Effector memory CD8-positive, alpha-beta T cell (primary cell): ENCODE measurements around the gene ZNF154.
A peak's percentile ranks its signal among the peaks of the same experiment; 100 is the strongest.

ENCODE experiments used
- ATAC-seq: fragments of 150-1000 bp; cut with Tn5 transposase; replicated peaks from 2 replicates; pipeline ENCODE4 v1.10.0; 2021; ENCODE audit warnings: mild to moderate bottlenecking, moderate library complexity
- DNase-seq, 3 experiments: peaks; one replicate each; pipeline ENCODE4 v3.0.0; 2021
- H3K27ac Mint-ChIP-seq, 2 donors: one replicate each; pipeline ENCODE4 v1.8.0; 2022; ENCODE audit warnings: mild to moderate bottlenecking in 2 of 2, mixed read lengths in 2 of 2, moderate library complexity in 2 of 2
- H3K27me3 Mint-ChIP-seq, 2 donors: one replicate each; pipeline ENCODE4 v1.8.0; 2022; ENCODE audit warnings: mixed read lengths in 2 of 2
- H3K36me3 Mint-ChIP-seq: one replicate; pipeline ENCODE4 v1.8.0; 2022; ENCODE audit warnings: mild to moderate bottlenecking, moderate library complexity, mixed read lengths; ENCODE audit not compliant: insufficient read depth
- H3K4me1 Mint-ChIP-seq, 2 donors: one replicate each; pipeline ENCODE4 v1.8.0; 2022; ENCODE audit warnings: low read depth in 2 of 2, mixed read lengths in 2 of 2
- H3K4me3 Mint-ChIP-seq, 2 donors: one replicate each; pipeline ENCODE4 v1.8.0; 2022; ENCODE audit warnings: mild to moderate bottlenecking in 2 of 2, mixed read lengths in 2 of 2, moderate library complexity in 2 of 2
- H3K9me3 Mint-ChIP-seq, 2 donors: one replicate each; pipeline ENCODE4 v1.8.0; 2022; ENCODE audit warnings: mixed read lengths in 2 of 2

The ZNF154 gene

GRCh38 chr19:57709616-57710015 lies 612 bp upstream of the ZNF154 start:
- Mint-ChIP-seq H3K27me3 (peaks cover 5 to 25% of the 10 kb centered on the region in 2 donors), H3K9me3 (peaks cover 26 to 28% of the 10 kb centered on the region in 2 donors), H3K27ac (no peak overlapping the region), H3K36me3 (no peaks in the 10 kb centered on the region), H3K4me3 (no peak overlapping the region), H3K4me1 (peaks cover 3 to 9% of the 10 kb centered on the region in 2 donors)
- DNase-seq, result no peak
- no peak for ATAC-seq

- Mint-ChIP-seq H3K4me3 (no peak overlapping the region), H3K4me1 (peaks cover 3 to 9% of the 10 kb centered on the region in 2 donors), H3K27ac (no peak overlapping the region), H3K27me3 (peaks cover 5 to 25% of the 10 kb centered on the region in 2 donors), H3K9me3 (peaks cover 38 to 50% of the 10 kb centered on the region in 2 donors), H3K36me3 (peaks cover 9% of the 10 kb centered on the region)
- ATAC-seq (no peak), DNase-seq (no peak)
Observed at GRCh38 chr19:57706346-57706745, 2.7 kb downstream of the ZNF154 start.

- Mint-ChIP-seq H3K9me3 (peaks cover 32 to 44% of the 10 kb centered on the region in 2 donors), H3K4me3 (no peak overlapping the region)
Observed at GRCh38 chr19:57701625-57702024, 7.4 kb downstream of the ZNF154 start.

GRCh38 chr19:57689750-57690149 lies 19.3 kb downstream of the ZNF154 start:
- ATAC-seq (no peak), DNase-seq (no peak)
- Mint-ChIP-seq H3K4me1 (peaks cover 0 to under 1% of the 10 kb centered on the region in 2 donors), H3K27me3 (no peaks in the 10 kb centered on the region), H3K9me3 (peaks cover 20 to 34% of the 10 kb centered on the region in 2 donors), H3K27ac (no peak overlapping the region), H3K36me3 (peaks cover 18% of the 10 kb centered on the region), H3K4me3 (no peak overlapping the region)

More at GRCh38 chr19:57701625-57702024, 7.4 kb downstream of the ZNF154 start:
- Mint-ChIP-seq H3K27ac (no peak overlapping the region), H3K36me3 (peaks cover 9% of the 10 kb centered on the region), H3K4me1 (no peaks in the 10 kb centered on the region), H3K27me3 (peaks cover 0 to under 1% of the 10 kb centered on the region in 2 donors)
- DNase-seq, result no peak
- ATAC-seq, result no peak

- peaks cover 18% of the 10 kb centered on the region for H3K36me3 Mint-ChIP-seq
- H3K27ac Mint-ChIP-seq, result no peak overlapping the region
- H3K4me3 Mint-ChIP-seq, result no peak overlapping the region
- DNase-seq (no peak), ATAC-seq (no peak)
- H3K27me3 Mint-ChIP-seq, result no peaks in the 10 kb centered on the region
- peaks cover 14 to 16% of the 10 kb centered on the region in 2 donors for H3K4me1 Mint-ChIP-seq
- peaks cover 29 to 34% of the 10 kb centered on the region in 2 donors for H3K9me3 Mint-ChIP-seq
Observed at GRCh38 chr19:57688011-57688763, 20.8 kb downstream of the ZNF154 start.

- DNase-seq (no peak), ATAC-seq (no peak)
- H3K27me3 Mint-ChIP-seq, result no peaks in the 10 kb centered on the region
- H3K4me1 Mint-ChIP-seq, result peaks cover 21 to 23% of the 10 kb centered on the region in 2 donors
- H3K9me3 Mint-ChIP-seq, result peaks cover 33 to 41% of the 10 kb centered on the region in 2 donors
- no peak overlapping the region for H3K4me3 Mint-ChIP-seq
- no peak overlapping the region for H3K27ac Mint-ChIP-seq
- peaks cover 18% of the 10 kb centered on the region for H3K36me3 Mint-ChIP-seq
Observed at GRCh38 chr19:57687363-57688010, 21.5 kb downstream of the ZNF154 start.

- Mint-ChIP-seq H3K9me3 (peaks cover 35 to 46% of the 10 kb centered on the region in 2 donors), H3K4me3 (no peak overlapping the region), H3K4me1 (peaks cover 28 to 31% of the 10 kb centered on the region in 2 donors), H3K36me3 (peaks cover 25% of the 10 kb centered on the region), H3K27me3 (no peaks in the 10 kb centered on the region), H3K27ac (no peak overlapping the region)
- no peak for DNase-seq
- no peak for ATAC-seq
Observed at GRCh38 chr19:57686727-57687126, 22.3 kb downstream of the ZNF154 start.

- ATAC-seq (no peak), DNase-seq (no peak)
- Mint-ChIP-seq H3K4me1 (peaks cover 33 to 36% of the 10 kb centered on the region in 2 donors), H3K27me3 (peaks cover 0 to under 1% of the 10 kb centered on the region in 2 donors), H3K36me3 (peaks cover 26% of the 10 kb centered on the region), H3K4me3 (peak overlapping the region; percentile 95 to 96), H3K27ac (peak overlapping the region; percentile 95 to 96), H3K9me3 (peaks cover 32 to 46% of the 10 kb centered on the region in 2 donors)
Observed at GRCh38 chr19:57682226-57682766, 26.7 kb downstream of the ZNF154 start.

- ATAC-seq (no peak), DNase-seq (no peak)
- peaks cover 24% of the 10 kb centered on the region in 2 donors for H3K27me3 Mint-ChIP-seq
- no peak overlapping the region for H3K4me3 Mint-ChIP-seq
- no peak overlapping the region for H3K27ac Mint-ChIP-seq
- no peaks in the 10 kb centered on the region for H3K36me3 Mint-ChIP-seq
- H3K4me1 Mint-ChIP-seq, result no peaks in the 10 kb centered on the region
- no peaks in the 10 kb centered on the region for H3K9me3 Mint-ChIP-seq
Observed at GRCh38 chr19:57675881-57676280, 33.1 kb downstream of the ZNF154 start.

- Mint-ChIP-seq H3K36me3 (no peaks in the 10 kb centered on the region), H3K27me3 (peaks cover 33 to 42% of the 10 kb centered on the region in 2 donors), H3K9me3 (no peaks in the 10 kb centered on the region), H3K4me1 (no peaks in the 10 kb centered on the region), H3K27ac (no peak overlapping the region), H3K4me3 (no peak overlapping the region)
- DNase-seq (no peak), ATAC-seq (no peak)
Observed at GRCh38 chr19:57672466-57672865, 36.5 kb downstream of the ZNF154 start.

GRCh38 chr19:57671124-57671895 lies 37.7 kb downstream of the ZNF154 start:
- no peak for DNase-seq
- Mint-ChIP-seq H3K4me3 (no peak overlapping the region), H3K4me1 (no peaks in the 10 kb centered on the region), H3K27ac (no peak overlapping the region), H3K36me3 (no peaks in the 10 kb centered on the region), H3K27me3 (peaks cover 28 to 40% of the 10 kb centered on the region in 2 donors), H3K9me3 (no peaks in the 10 kb centered on the region)
- ATAC-seq, result no peak

GRCh38 chr19:57668635-57669034 lies 40.4 kb downstream of the ZNF154 start, which contains the start of gene ZSCAN4:
Gene ZSCAN4, plus strand, starts transcription at chr19:57668935. Its CDS starts 7,211 bp downstream, at chr19:57676146.
- Mint-ChIP-seq H3K36me3 (no peaks in the 10 kb centered on the region), H3K4me1 (peaks cover 5 to 7% of the 10 kb centered on the region in 2 donors), H3K27me3 (peaks cover 35 to 61% of the 10 kb centered on the region in 2 donors), H3K4me3 (no peak within 1 kb of the TSS), H3K9me3 (no peaks in the 10 kb centered on the region), H3K27ac (no peak within 1 kb of the TSS)
- DNase-seq, result no peak
- ATAC-seq, result no peak

- H3K4me1 Mint-ChIP-seq, result peaks cover 5 to 7% of the 10 kb centered on the region in 2 donors
- DNase-seq (no peak), ATAC-seq (no peak)
- no peak overlapping the region for H3K27ac Mint-ChIP-seq
- no peak overlapping the region for H3K4me3 Mint-ChIP-seq
- H3K36me3 Mint-ChIP-seq, result no peaks in the 10 kb centered on the region
- H3K9me3 Mint-ChIP-seq, result no peaks in the 10 kb centered on the region
- peaks cover 36 to 63% of the 10 kb centered on the region in 2 donors for H3K27me3 Mint-ChIP-seq
Observed at GRCh38 chr19:57667228-57667627, 41.8 kb downstream of the ZNF154 start.
